HG02885 (cell line): ENCODE measurements around the gene AMZ1.
"Not testable (repeated sequence)": the region's sequence is repeated elsewhere in the genome, so short reads cannot be mapped to it uniquely, and the experiment has no call there.

Experiments used
- ATAC-seq: cut with Tn5 transposase; IDR thresholded peaks from one replicate; pipeline ENCODE4 v1.9.1; 2021; ENCODE audit warnings: mild to moderate bottlenecking; ENCODE audit not compliant: unreplicated experiment, poor library complexity

The AMZ1 gene

DNA sequence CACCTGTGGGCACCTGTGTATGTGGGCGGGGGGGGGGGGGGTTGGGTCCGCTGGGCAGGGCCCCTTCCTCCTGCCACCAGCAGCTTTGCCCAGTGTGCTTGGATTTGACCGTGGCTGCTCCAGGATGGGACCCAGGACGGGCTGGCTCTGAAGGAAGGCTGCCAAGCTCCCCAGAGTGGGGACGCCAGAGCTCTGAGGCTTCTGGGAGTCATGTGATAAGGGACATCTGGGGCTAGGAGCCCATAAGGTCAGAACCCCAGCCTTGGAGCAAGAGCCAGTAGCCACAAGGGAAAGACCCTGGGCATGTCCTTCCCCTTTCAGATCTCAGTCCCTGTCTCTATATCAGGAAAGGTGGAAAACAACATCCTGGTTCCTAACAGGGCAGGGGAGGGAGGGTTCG, 21.8 kb upstream of the AMZ1 start:
- no peak for ATAC-seq

- no peak for ATAC-seq
Observed at GRCh38 chr7:2666588-2667250, 21.3 kb upstream of the AMZ1 start.

GRCh38 chr7:2667843-2668242, 20.2 kb upstream of the AMZ1 start:
- no peak for ATAC-seq

DNA sequence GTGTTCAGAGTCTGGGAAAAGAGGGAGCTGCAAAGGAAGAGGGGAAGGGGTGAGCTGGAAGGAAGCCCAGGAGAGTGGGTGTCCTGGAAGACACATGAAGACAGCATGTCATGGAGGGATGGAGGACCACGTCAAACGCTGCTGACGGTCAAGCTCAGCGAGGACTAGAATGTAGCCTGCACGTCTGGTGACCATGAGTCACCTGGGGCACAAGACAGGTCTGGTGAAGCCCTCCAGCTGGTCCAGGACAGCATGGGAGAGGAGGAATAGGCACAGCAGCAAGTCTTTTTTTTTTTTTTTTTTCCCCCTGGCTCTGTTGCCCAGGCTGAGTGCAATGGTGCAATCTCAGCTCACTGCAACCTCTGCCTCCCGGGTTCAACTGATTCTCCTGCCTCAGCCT, 19.6 kb upstream of the AMZ1 start:
- no peak for ATAC-seq

DNA sequence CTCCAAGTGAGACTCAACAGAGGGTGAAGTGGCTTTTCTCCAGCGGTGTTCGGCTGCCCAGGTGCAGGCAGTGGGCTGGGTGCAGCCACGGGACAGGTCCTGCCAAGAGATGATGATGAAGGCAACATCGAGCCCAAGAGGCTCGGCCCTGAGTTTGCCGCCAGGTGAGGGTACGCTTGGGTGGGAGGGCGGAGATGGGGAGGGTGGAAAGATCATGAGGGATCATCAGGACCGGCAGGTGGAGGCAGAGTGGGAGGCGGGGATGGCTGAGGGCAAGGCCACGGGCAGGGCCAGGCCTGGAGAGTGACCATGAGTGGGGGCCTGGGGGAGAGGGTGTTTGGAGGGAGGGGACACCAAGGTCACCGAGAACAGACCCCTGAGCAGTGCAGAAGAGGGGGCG, 17.8 kb upstream of the AMZ1 start:
- no peak for ATAC-seq

- peak; percentile 64 for ATAC-seq
Observed at GRCh38 chr7:2670720-2671391, 17.1 kb upstream of the AMZ1 start.

DNA sequence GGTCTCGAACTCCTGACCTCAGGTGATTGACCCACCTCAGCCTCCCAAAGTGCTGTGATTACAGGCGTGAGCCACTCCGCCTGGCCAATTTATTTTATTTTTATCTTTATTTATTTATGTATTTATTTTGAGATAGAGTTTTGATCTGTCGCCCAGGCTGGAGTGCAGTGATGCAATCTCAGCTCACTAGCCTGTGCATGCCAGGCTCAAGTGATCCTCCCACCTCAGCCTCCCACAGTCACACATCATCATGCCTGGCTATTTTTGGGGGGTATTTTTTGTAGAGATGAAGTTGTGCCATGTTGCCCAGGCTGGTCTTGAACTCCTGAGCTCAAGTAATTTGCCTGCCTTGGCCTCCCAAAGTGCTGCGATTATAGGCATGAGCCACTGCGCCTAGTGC, 14.8 kb upstream of the AMZ1 start:
- not testable (repeated sequence) for ATAC-seq

GRCh38 chr7:2673934-2674333, 14.1 kb upstream of the AMZ1 start:
- ATAC-seq, result no peak

DNA sequence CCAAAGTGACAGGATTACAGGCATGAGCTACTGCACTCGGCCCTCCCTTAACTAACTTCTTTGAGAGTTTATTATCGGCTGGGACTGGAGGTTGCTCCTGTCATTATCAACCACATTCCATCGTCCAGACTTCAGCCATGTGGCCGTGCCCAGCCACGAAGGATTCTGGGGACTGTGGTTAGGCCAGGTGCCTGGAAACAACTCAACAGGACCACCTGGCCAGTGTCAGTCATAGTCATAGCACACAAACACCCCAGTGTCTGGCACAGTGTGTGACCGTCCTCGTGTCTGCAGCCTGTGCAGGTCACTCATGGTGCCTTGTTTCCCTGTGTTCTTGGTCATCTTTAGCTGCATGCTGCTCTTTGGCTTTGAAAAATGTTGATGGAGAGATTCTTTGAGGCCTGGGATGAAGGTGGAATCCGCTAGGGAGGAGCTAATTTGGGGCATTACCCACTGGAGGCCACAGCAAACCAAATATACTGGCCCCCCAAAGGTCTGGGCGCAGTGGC, 12.7 kb upstream of the AMZ1 start:
- no peak for ATAC-seq

- ATAC-seq, result not testable (repeated sequence)
Observed at GRCh38 chr7:2676576-2676975, 11.4 kb upstream of the AMZ1 start.

DNA sequence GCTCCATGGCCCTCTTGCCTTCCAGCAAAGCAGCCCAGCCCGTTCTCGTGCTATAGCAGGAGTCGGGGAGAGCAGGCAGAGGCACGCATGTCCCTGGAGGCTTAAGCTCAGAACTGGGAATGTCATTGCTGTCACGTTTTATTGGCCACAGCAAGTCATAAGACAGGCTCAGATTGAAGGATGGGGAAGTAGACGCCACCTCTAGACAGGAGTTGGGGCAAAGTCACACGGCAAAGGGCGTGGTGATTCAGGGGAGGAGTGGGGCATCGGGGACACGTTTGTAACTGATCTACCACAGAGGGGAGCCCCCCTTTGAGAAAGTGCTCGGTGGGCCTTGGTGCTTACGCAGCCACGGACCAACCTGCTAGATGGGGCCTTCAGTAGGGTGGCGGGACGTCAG, 9.5 kb upstream of the AMZ1 start:
- not testable (repeated sequence) for ATAC-seq

DNA sequence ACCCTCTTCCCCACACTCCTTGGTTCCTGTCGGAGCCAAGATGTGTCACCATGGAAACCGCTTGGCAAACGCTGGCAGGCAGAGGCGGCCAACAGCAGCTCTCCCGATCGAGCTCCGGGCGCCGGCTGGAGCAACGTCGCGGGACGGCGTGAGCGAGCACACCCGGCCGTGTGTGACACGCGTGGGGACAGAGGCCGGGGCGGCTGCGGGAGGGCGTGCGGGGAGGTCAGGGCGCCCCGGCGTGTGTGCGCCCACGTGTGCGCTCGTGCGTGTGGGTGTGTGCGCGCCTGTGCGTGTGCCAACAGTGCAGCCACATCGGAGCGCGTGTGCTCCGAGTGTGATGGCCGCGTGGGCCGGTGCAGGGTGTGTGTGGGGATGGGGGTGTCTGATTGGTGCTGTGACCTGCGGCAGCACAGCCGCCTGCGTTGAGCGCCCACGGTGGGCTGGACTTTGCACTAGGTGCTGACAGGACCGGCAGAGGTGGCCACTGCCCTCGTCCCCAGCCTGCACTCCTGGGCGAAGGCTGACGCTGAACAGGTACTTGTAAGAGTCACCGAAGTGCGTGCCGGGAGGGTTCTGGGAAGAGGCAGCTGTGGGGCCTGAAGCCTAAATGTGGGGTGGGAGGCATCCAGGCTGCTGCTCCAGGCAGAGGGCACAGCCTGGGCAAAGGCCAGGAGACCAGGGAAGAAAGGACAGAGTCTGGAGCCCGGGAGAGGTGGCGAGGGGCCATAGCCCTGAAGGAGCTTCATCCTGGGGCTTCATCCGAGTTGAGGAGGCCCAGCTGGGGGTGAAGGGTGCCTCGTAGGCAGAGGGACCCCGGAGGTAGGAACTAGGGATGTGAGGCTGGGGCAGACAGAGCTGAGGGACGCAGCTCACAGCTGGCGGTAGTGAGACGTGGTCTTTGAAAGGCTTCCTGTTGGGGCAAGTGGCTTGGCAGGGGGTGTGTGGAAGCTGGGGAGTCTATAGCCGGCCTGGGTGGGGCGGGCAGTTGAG, 8.6 kb upstream of the AMZ1 start:
- ATAC-seq, result not testable (repeated sequence)

GRCh38 chr7:2680256-2680655, 7.7 kb upstream of the AMZ1 start:
- ATAC-seq, result no peak

DNA sequence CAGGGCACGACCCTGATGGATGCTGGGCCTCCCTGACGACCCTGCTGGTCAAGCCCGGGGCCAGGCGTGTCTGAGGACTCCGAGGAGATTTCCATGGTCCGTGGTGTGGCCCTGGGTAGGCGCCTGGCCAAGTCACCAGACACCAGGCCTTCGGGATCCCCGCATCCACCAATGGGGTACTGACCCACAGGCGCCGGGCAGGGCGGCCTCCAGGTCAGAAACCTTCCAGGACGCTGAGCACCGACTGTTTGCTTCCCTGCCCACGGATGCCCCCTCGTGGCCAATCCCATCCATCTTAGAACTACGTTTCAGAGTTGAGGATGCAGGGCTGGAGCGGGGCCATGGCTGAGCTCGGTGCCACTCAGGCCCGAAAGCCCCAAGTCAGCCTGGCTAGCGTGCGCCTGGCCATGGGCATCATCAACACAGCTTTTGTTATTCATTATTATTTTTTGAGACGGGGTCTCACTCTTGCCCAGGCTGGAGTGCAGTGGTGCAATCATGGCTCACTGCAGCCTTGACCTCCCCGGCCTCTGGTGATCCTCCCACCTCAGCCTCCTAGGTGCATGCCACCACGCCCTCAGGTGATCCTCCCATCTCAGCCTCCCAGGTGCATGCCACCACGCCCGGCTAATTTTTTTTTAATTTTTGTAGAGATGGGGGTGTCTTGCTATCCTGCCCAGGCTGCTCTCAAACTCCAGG, 7.1 kb upstream of the AMZ1 start:
- ATAC-seq, result peak; percentile 39

GRCh38 chr7:2681929-2682799, 5.8 kb upstream of the AMZ1 start:
- ATAC-seq, result no peak

DNA sequence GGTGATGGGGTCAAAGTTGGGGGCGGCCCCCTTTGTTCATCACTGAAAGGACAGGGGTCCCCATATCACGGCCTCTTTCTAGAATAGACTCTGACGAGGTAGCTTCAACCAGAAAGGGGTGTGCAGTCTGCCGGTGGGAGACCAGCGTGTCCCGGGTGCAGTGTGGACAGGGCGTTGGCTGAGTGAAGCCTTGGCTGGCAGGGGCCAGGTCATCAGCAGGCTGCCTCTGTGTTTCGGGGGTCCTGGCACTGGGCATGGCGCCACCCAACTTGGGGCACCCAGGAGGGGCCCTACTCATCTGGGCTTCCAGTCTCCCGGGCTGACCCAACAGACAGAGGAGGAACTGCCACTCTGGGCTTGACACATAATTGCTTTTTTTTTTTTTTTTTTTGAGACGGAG, 3.5 kb upstream of the AMZ1 start:
- no peak for ATAC-seq

DNA sequence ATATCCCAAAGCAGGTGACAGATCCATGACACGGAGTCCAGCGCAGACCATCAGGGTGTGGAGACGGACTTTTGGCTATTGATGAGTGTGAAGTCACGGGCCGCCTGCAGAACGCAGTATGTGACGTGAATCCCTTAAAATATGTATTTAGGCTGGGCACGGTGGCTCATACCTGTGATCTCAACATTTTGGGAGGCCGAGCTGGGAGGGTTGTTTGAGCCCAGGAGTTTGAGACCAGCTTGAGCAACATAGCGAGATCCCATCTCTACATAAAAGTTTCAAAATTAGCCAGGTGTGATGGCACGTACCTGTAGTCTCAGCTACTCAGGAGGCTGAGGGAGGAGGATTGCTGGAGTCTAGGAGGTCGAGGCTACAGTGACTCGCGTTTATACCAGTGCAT, 1.9 kb upstream of the AMZ1 start:
- no peak for ATAC-seq

DNA sequence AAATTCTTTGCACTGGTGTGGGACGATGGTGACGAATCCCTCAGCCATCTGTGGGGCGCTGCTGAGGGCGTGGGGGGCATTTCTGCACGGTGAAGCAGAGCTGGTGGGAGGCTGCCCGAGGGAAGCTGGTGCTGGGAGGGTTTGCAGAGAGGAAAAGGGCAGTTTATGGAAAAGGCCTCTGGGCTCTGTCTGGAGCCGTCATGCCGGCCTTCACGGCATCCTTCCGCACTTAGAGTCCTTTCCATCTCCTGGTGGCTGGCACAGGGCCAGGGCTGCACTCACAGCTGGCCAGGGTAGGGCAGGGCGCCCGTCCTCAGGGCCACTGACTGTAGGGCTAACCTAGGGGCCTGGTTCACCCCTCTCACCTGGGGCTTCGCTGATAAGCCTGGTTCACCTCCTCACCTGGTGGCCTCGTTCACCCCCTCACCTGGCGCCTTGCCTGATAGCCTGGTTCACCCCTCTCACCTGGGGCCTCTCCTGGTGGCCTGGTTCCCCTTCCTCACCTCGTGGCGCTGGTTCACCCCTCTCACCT, 598 bp upstream of the AMZ1 start:
- ATAC-seq, result no peak
